AG09309 (cell line): ENCODE results near the gene DOLK.

Source experiments
- DNase-seq: peaks from one replicate; pipeline ENCODE4 v3.0.0-alpha.2; 2010; ENCODE audit warnings: low read depth
- H3K4me3 ChIP-seq: 2 replicates; pipeline ENCODE4 v1.5.1; 2011; ENCODE audit warnings: mild to moderate bottlenecking, low read depth, low read length, moderate library complexity; ENCODE audit not compliant: control insufficient read depth
- TF ChIP-seq, protein P1 (sequence below): IDR thresholded peaks from 2 replicates; pipeline ENCODE4 v1.5.1; 2011; ENCODE audit warnings: mild to moderate bottlenecking, low read depth, low read length, inconsistent platforms; ENCODE audit not compliant: insufficient read depth, control insufficient read depth; ENCODE audit errors: missing control alignments

Gene DOLK

DNA sequence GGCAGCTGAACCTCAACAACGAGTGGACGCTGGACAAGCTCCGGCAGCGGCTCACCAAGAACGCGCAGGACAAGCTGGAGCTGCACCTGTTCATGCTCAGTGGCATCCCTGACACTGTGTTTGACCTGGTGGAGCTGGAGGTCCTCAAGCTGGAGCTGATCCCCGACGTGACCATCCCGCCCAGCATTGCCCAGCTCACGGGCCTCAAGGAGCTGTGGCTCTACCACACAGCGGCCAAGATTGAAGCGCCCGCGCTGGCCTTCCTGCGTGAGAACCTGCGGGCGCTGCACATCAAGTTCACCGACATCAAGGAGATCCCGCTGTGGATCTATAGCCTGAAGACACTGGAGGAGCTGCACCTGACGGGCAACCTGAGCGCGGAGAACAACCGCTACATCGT is 39.0 kb downstream of the DOLK start:
- DNase-seq: no peak
- no peak overlapping the region for H3K4me3 ChIP-seq
- TF ChIP-seq, protein P1, sequence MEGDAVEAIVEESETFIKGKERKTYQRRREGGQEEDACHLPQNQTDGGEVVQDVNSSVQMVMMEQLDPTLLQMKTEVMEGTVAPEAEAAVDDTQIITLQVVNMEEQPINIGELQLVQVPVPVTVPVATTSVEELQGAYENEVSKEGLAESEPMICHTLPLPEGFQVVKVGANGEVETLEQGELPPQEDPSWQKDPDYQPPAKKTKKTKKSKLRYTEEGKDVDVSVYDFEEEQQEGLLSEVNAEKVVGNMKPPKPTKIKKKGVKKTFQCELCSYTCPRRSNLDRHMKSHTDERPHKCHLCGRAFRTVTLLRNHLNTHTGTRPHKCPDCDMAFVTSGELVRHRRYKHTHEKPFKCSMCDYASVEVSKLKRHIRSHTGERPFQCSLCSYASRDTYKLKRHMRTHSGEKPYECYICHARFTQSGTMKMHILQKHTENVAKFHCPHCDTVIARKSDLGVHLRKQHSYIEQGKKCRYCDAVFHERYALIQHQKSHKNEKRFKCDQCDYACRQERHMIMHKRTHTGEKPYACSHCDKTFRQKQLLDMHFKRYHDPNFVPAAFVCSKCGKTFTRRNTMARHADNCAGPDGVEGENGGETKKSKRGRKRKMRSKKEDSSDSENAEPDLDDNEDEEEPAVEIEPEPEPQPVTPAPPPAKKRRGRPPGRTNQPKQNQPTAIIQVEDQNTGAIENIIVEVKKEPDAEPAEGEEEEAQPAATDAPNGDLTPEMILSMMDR: no peak

DNA sequence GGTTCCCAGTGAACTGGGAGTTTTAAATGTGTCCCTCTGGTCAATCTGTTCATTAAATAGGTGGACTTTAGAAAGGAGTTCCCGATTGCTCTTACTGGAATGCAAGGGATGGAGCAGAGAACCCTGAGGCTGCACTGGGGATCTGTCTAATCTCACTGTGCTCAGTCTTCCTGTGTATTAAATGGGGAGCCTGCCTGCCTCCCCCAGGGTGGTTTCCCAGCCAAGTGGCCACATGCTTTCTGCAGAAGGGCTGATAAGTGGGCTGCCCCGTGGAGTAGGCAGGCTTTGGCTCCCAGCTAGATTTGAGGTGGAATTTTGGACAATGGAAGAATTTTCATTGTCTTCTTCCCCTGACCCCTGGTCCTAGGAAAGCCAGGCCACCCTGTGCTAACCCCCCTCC is 40.7 kb downstream of the DOLK start:
- TF ChIP-seq, protein P1: no peak
- H3K4me3 ChIP-seq: no peak overlapping the region
- no peak for DNase-seq

GRCh38 chr9:128905964-128906363 is 41.4 kb downstream of the DOLK start:
- DNase-seq: no peak
- TF ChIP-seq, protein P1: no peak
- no peak overlapping the region for H3K4me3 ChIP-seq

GRCh38 chr9:128903871-128904620 is 43.4 kb downstream of the DOLK start:
- no peak overlapping the region for H3K4me3 ChIP-seq
- no peak for DNase-seq
- TF ChIP-seq, protein P1: no peak

GRCh38 chr9:128903079-128903461 is 44.3 kb downstream of the DOLK start:
- TF ChIP-seq, protein P1: no peak
- H3K4me3 ChIP-seq: no peak overlapping the region
- DNase-seq: no peak

DNA sequence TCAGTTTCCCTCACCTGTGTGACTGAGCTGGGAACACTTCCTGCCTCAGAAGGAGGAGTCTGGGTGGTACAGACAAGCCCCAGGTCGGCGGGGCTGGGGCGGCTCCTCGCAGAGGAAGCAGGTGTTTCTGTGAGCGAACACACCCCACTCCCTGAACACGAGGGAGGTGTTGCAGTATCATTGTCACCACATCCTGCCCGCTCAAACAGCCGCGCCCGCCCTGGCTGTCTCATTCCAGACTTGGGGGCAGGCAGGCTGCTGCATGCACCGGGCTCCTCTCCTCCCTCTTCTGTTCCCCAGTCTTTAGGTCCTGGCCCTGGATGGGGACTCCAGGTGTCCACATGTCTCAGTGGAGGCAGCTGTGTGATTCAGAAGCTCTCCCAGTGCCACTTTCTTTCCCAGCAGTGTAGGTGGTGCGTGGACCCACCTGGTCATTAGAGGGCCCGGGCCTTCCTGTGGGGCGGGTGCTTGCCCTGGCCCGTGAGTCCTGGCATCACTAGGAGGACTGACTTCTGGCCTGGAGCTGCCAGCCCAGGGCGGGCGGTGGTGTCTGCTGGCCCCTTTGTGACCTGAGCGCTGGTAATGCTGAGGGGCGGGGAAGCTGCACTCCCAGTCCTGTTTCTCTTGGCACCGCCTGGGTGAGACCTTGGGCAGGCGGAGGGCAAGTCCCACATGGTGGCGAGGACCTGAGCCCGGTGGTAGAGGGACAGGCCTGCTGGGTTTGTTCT is 44.9 kb downstream of the DOLK start:
- DNase-seq: no peak
- H3K4me3 ChIP-seq: no peak overlapping the region
- TF ChIP-seq, protein P1: no peak
